ENCODE data around the gene FBXO22.
"Not testable (repeated sequence)": the region's sequence is repeated elsewhere in the genome, so short reads cannot be mapped to it uniquely, and the experiment has no call there.

FBXO22 gene

DNA sequence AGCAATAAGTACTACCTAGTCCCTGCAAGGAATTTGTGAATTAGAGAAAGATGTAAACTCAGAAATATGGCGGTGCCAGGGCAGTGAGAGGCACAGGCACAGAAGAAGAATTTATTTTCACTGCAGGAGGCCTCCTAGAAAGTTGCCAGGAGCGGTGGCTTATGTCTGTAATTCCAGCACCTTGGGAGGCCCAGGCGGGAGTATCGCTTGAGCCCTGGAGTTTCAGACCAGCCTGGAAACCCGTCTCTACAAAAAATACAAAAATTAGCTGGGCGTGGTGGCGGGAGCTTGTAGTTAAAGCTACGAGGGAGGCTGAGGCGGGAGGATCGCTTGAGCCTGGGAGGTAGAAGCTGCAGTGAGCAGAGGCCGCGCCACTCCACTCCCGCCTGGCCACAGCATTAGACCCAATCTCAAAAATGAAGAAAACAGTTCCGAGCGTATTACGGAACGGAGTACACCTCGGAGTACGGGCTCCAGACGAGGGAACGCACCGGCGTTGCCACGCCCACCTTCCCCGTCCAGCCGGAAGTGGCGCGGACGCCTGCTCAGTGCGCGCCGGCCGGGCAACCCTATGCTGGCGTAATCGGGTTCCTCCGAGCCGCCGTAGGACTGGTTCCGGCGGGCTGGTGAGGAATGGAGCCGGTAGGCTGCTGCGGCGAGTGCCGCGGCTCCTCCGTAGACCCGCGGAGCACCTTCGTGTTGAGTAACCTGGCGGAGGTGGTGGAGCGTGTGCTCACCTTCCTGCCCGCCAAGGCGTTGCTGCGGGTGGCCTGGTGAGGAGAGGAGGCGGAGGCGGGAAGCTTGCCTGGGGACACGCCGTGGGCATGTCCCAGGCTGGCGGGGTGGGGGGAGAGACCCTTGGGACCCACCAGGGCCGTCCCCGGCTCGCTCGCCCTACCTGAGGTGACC lies at the start of gene FBXO22:
Gene FBXO22 (plus strand): TSS at position 548 of the 909 bp plus-strand sequence. CDS start 86 bp downstream, at position 634.
- FAIRE-seq, result no peak
- peak; percentile 78 for DNase-seq (ENCODE audit: low spot score)

GRCh38 chr15:75857886-75858285 lies 45.8 kb upstream of the FBXO22 start:
- FAIRE-seq, result no peak

GRCh38 chr15:75861750-75862402 lies 41.8 kb upstream of the FBXO22 start:
- no peak for FAIRE-seq
- DNase-seq (ENCODE audit: low spot score), result no peak

More at GRCh38 chr15:75857886-75858285, 45.8 kb upstream of the FBXO22 start:
- DNase-seq (ENCODE audit: low spot score), result no peak

GRCh38 chr15:75862796-75863195 lies 40.9 kb upstream of the FBXO22 start:
- DNase-seq (ENCODE audit: low spot score) (no peak), FAIRE-seq (no peak)

DNA sequence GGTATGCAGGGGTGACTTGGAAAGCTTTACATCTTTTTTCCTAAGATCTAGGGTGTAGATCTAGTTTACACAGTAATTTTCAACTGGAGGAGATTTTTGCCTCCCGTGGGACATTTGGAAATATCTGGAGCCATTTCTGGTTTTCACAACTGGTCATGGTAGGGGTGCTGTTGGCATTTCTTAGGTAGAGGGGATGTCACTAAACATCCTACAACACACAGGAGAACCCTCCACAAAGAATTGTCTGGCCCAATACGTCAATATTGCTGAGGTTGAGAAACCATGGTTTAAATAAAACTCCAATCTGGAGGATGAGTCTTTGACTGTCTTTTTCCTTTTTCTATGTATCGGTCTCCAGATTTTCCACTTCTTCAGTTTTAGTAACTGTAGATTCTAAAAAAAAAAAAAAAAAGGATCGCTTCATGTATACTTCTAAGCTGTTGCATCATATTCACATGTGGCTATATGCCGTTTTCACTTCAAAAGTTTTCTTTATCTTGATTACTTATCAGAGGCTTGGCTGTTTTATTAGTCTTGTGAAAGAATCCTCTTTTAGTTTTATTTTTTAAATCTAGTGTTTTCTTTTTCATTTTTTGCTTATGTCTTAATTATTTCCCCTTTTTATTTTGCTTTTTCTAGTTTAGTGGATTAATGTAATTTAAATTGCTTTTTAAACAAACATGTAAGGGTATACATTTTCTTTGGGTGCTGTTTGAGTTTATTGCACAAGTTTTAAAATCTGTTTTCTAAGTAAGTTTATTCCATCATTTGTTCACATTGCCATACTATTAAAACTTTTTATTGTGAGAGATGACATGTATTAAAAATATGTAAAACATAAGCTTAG lies 39.2 kb upstream of the FBXO22 start:
- FAIRE-seq (no peak), DNase-seq (ENCODE audit: low spot score) (no peak)

DNA sequence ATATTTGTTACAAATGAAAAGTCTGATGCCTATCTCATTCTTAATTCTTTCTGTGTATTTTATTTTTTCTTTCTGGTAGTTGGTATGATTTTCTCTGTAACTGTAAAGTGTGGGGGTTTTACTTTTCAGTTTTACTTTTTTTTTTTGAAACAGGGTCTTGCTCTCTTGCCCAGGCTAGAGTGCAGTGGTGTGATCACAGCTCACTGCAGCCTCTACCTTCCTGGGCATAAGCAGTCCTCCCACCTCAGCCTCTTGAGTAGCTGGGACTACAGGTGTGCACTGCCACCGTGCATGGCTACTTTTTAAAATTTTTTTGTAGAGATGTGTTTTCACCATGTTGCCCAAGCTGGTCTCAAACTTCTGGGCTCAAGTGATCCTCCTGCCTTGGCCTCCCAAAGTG lies 37.6 kb upstream of the FBXO22 start:
- not testable (repeated sequence) for FAIRE-seq; DNase-seq (ENCODE audit: low spot score)

GRCh38 chr15:75866916-75867315 lies 36.8 kb upstream of the FBXO22 start:
- DNase-seq (ENCODE audit: low spot score) (no peak), FAIRE-seq (no peak)

DNA sequence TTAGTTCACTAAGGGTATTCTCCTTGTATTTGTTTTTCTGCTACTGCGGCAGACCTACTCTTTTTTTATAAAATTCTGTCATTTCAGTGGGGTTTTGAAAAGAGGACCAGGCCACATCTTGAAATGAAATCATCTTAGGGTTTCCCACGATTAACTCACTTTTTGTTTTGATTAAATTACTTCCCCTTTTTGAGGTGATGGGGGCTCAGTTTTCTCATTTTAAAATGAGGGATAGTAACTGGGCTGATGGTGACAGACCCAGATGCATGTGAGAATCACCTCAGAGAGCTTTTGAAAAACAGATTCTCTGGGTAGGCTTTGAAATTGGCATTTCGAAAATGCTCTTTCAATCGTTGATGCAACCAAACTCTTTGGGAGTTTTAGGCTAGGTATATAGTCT lies 36.2 kb upstream of the FBXO22 start:
- FAIRE-seq (no peak), DNase-seq (ENCODE audit: low spot score) (no peak)

- no peak for DNase-seq (ENCODE audit: low spot score)
- FAIRE-seq, result no peak
Measured at GRCh38 chr15:75868019-75868418, 35.7 kb upstream of the FBXO22 start.

- no peak for DNase-seq (ENCODE audit: low spot score)
- no peak for FAIRE-seq
Measured at GRCh38 chr15:75869446-75869845, 34.2 kb upstream of the FBXO22 start.

- FAIRE-seq; DNase-seq (ENCODE audit: low spot score): not testable (repeated sequence)
Measured at GRCh38 chr15:75871589-75871988, 32.1 kb upstream of the FBXO22 start.

DNA sequence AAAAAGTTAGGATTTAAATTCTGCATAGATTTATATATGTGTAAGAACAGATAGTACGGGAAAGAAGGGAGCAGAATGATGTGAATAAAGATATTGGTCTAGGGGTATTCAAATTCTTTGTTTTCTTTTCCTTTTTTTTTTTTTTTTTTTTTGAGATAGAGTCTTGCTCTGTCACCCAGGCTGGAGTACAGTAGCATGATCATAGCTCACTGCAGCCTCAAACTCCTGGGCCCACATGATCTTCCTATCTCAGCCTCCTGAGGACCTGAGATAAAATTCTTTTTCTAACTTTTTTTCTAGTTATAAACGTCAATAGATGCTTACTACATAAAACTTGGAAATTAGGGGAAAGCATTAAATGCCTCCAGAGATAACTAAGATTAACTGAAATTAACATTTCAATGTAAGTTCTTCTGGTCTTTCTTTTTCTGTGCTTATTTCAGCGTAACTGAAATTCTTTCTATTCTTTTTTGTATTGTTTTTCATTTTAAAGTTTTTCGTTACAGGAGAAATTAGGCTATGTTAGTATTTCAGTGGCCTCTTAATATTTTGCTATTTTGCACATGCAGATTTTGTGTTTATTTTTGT lies 31.2 kb upstream of the FBXO22 start:
- DNase-seq (ENCODE audit: low spot score) (no peak), FAIRE-seq (no peak)

DNA sequence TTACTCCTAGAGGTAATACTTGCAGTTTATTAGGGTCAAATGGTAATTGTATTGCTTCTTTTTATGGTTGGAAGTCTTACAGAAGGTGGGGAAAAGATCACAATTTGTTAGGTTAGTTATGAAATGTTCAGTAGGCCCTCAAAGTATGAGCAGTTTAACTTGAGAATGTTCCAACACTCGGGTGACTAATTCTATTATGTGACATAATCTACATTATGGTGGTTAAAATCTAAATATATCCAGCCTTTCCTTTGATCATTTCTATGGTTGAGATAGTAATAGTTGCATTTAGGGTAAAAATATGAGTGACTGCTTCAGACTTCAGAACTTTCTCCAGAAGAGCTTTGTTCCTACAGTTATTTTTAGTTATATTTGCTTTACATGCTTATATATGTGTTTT lies 19.6 kb upstream of the FBXO22 start:
- DNase-seq (ENCODE audit: low spot score) (no peak), FAIRE-seq (no peak)

- FAIRE-seq (no peak), DNase-seq (ENCODE audit: low spot score) (no peak)
Measured at GRCh38 chr15:75887178-75887577, 16.5 kb upstream of the FBXO22 start.

GRCh38 chr15:75891895-75892294 lies 11.8 kb upstream of the FBXO22 start:
- DNase-seq (ENCODE audit: low spot score) (peak; percentile 52), FAIRE-seq (peak; percentile 68)

DNA sequence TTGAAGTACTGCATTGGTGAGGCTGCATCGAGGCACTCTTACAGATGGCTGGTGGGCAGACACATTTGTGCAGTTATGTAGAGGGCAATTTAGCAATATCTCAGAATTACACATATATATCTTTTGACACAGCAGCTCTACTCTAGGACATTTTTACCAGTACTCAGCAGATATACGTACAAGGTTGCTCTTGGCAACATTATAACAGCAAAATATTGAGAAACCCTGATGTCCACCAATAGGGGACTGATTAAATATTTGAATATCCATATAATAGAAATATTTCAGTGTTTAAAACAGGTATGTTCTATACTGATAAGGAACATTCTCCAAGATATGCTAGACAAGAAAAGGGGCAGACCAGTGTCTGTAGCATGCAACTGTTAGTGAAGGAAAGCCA lies 7.9 kb upstream of the FBXO22 start:
- DNase-seq (ENCODE audit: low spot score), result no peak
- FAIRE-seq, result no peak

DNA sequence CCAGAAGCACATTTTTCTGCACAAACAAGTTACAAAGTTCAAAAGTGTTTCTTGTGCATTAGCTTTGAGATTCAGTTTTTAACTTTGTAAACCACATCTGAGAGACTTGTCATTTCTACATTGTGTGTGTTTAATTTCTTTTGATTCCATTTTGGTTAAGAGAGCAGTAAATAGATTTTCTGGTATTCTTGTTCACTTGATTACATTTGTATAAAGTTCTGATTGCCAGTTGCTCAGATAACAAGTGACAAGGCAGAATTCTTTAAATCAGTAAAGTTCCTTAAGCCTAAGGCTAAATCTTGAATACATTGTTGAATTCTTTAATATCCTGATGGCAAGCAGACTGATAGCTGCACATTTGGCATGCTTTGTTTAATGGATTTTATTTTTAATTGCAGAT lies 3.1 kb upstream of the FBXO22 start:
- no peak for DNase-seq (ENCODE audit: low spot score)
- FAIRE-seq, result no peak

DNA sequence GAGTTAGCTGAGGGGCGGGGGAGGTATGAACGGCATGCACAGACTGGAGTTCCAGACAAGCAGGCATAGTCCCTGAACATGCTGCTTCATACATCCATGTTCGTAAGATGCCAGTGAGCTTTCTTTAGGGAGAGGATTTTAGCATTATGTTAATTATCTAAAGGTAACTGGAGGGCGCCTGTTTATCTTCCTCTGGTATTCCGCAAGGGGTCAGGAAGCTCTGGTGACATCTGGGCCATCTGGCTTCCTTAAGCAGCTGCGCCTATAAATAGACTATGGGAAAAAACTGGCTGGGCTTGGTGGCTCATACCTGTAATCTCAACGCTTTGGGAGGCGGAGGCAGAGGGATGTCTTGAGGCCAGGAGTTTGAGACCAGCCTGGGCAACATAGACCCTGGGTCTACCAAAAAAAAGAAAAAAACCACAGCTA lies 1.5 kb upstream of the FBXO22 start:
- FAIRE-seq (no peak), DNase-seq (ENCODE audit: low spot score) (no peak)

DNA sequence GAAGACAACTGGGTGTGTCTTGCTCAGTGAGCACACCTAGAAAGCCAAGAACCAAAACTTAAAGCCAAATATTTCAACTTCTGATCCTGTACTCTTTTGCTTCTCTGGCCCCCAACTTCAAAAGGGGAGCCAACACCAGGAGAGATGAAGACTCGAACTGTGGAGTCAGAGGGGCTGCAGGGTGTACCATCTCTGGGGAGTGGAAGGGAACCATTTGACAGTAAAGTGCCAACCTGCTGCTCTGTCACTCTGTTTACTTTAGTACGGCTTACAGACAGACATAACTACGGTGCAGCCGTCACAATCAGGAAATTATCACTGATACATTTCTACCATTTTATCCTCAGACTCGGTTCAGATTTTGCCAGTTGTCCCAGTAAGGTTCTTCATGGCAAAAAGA lies 1.6 kb downstream of the FBXO22 start:
- FAIRE-seq (no peak), DNase-seq (ENCODE audit: low spot score) (no peak)

DNA sequence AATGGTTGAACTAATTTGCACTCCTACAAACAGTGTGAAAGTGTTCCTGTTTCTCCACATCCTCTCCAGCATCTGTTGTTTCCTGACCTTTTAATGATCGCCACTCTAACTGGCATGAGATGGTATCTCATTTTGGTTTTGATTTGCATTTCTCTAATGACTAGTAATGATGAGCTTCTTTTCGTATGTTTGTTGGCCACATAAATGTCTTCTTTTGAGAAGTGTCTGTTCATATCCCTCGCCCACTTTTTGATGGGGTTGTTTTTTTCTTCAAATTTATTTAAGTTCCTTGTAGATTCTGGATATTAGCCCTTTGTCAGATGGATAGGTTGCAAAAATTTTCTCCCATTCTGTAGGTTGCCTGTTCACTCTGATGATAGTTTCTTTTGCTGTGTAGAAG lies 6.7 kb downstream of the FBXO22 start:
- DNase-seq (ENCODE audit: low spot score); FAIRE-seq: not testable (repeated sequence)

- DNase-seq (ENCODE audit: low spot score), result no peak
- FAIRE-seq, result peak; percentile 11
Measured at GRCh38 chr15:75916978-75917377, 13.3 kb downstream of the FBXO22 start.

All from RCC 7860 (cell line).